Karpas-422 (cell line): Measurements from ENCODE around the gene F2R. TPM values are rescaled to one million over a fixed set of nuclear protein-coding genes. Genes with fewer than 3 reads are reported as not detected.
"Not testable (repeated sequence)": the region's sequence is repeated elsewhere in the genome, so short reads cannot be mapped to it uniquely, and the experiment has no call there.

ENCODE experiments used
- DNase-seq: peaks from one replicate; pipeline ENCODE4 v3.0.0-alpha.2; 2015
- H2AFZ ChIP-seq: fragments of 200-600 bp; sonication (generic); 2 replicates; pipeline ENCODE4 v1.6.1; 2014; ENCODE audit warnings: antibody characterized with exemption, low read length, mixed read lengths
- H3K27ac ChIP-seq: fragments of 200-600 bp; sonication (generic); 2 replicates; pipeline ENCODE4 v1.5.1; 2014; ENCODE audit warnings: mild to moderate bottlenecking, low read length, moderate library complexity
- H3K27me3 ChIP-seq: fragments of 200-600 bp; sonication (generic); 2 replicates; pipeline ENCODE4 v1.6.1; 2014; ENCODE audit warnings: low read length, mixed read lengths
- H3K36me3 ChIP-seq: fragments of 200-600 bp; sonication (generic); 2 replicates; pipeline ENCODE4 v1.6.1; 2014; ENCODE audit warnings: low read length, mixed read lengths; ENCODE audit not compliant: insufficient read depth
- H3K4me1 ChIP-seq: fragments of 200-600 bp; sonication (generic); 2 replicates; pipeline ENCODE4 v1.6.1; 2014; ENCODE audit warnings: mild to moderate bottlenecking, low read length, mixed read lengths
- H3K4me2 ChIP-seq: fragments of 200-600 bp; sonication (generic); 2 replicates; pipeline ENCODE4 v1.6.1; 2014; ENCODE audit warnings: low read length, low read depth, mild to moderate bottlenecking; ENCODE audit not compliant: poor library complexity, severe bottlenecking
- H3K4me3 ChIP-seq: fragments of 200-600 bp; sonication (generic); 2 replicates; pipeline ENCODE4 v1.5.1; 2014; ENCODE audit warnings: mild to moderate bottlenecking, antibody characterized with exemption, low read length, mixed read lengths
- H3K79me2 ChIP-seq: fragments of 200-600 bp; sonication (generic); 2 replicates; pipeline ENCODE4 v1.6.1; 2014; ENCODE audit warnings: mild to moderate bottlenecking, low read length, mixed read lengths
- H3K9ac ChIP-seq: fragments of 200-600 bp; sonication (generic); 2 replicates; pipeline ENCODE4 v1.6.0; 2014; ENCODE audit warnings: low read length
- H3K9me2 ChIP-seq: fragments of 200-600 bp; sonication (generic), shearing (Covaris generic); replicated peaks from 2 replicates; pipeline ENCODE4 v1.6.0; 2014; ENCODE audit warnings: mild to moderate bottlenecking, low read length, moderate library complexity; ENCODE audit not compliant: insufficient read depth
- H3K9me3 ChIP-seq: fragments of 300-700, 200-600 bp; sonication (generic); 2 replicates; pipeline ENCODE4 v1.6.1; 2014; ENCODE audit warnings: low read length, mixed read lengths
- H4K20me1 ChIP-seq: fragments of 200-600 bp; sonication (generic); 2 replicates; pipeline ENCODE4 v1.6.1; 2014; ENCODE audit warnings: mild to moderate bottlenecking, antibody characterized with exemption, low read length, low read depth; ENCODE audit not compliant: insufficient read depth
- total RNA-seq: library from RNA; depleted of rRNA; stranded (reverse); fragments of >200 nt; shearing (Covaris generic); gene quantifications from 2 replicates; pipeline ENCODE4 v1.2.3, GENCODE V29; 2014; ENCODE audit warnings: low replicate concordance

The F2R gene
- total RNA-seq, 1 experiment from 2014 or later: not detected

GRCh38 chr5:76746677-76747076 is 30.8 kb downstream of the F2R start:
- Histone ChIP-seq H2AFZ (no peak overlapping the region), H3K36me3 (no peaks in the 10 kb centered on the region), H3K79me2 (no peaks in the 10 kb centered on the region), H4K20me1 (no peaks in the 10 kb centered on the region), H3K9me2 (no peaks in the 10 kb centered on the region), H3K4me3 (no peak overlapping the region), H3K9me3 (no peaks in the 10 kb centered on the region), H3K27ac (no peak overlapping the region), H3K27me3 (no peaks in the 10 kb centered on the region), H3K4me1 (no peaks in the 10 kb centered on the region), H3K9ac (no peak overlapping the region), H3K4me2 (no peak overlapping the region)
- DNase-seq: no peak

- no peak for DNase-seq
- H3K9me2 ChIP-seq: no peaks in the 10 kb centered on the region
- H4K20me1 ChIP-seq: no peaks in the 10 kb centered on the region
- no peaks in the 10 kb centered on the region for H3K27me3 ChIP-seq
- no peak overlapping the region for H3K4me3 ChIP-seq
- H3K27ac ChIP-seq: no peak overlapping the region
- no peak overlapping the region for H3K4me2 ChIP-seq
- H3K9me3 ChIP-seq: no peaks in the 10 kb centered on the region
- H3K79me2 ChIP-seq: no peaks in the 10 kb centered on the region
- no peaks in the 10 kb centered on the region for H3K36me3 ChIP-seq
- H2AFZ ChIP-seq: no peak overlapping the region
- no peak overlapping the region for H3K9ac ChIP-seq
- H3K4me1 ChIP-seq: no peaks in the 10 kb centered on the region
These were observed 31.8 kb downstream of the F2R start for GRCh38 chr5:76747706-76748105.

DNA sequence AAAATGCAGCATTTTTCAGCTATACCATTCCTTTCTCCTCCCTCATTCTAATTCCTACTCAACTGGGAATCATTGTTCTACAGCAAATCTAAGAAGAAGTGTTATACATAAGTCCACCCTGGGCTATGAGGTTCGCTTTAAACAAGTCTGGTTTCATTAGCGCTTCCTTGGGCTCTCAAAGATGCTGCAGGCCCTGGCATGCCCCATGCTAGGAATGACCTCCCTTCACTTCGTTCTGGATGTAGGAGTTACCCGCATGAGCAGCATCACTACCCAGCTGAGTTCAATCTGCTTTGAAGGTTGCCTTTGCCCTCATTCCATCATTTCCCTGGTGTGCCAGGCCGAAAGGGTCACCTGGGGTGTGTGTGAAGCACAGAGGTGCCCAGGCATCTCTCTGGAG is 35.4 kb downstream of the F2R start:
- no peak overlapping the region for H2AFZ ChIP-seq
- no peaks in the 10 kb centered on the region for H4K20me1 ChIP-seq
- no peaks in the 10 kb centered on the region for H3K9me2 ChIP-seq
- H3K36me3 ChIP-seq: no peaks in the 10 kb centered on the region
- no peak overlapping the region for H3K4me3 ChIP-seq
- no peak overlapping the region for H3K9ac ChIP-seq
- H3K27me3 ChIP-seq: no peaks in the 10 kb centered on the region
- no peak overlapping the region for H3K4me2 ChIP-seq
- H3K79me2 ChIP-seq: no peaks in the 10 kb centered on the region
- no peaks in the 10 kb centered on the region for H3K9me3 ChIP-seq
- H3K4me1 ChIP-seq: no peaks in the 10 kb centered on the region
- DNase-seq: no peak
- no peak overlapping the region for H3K27ac ChIP-seq

DNA sequence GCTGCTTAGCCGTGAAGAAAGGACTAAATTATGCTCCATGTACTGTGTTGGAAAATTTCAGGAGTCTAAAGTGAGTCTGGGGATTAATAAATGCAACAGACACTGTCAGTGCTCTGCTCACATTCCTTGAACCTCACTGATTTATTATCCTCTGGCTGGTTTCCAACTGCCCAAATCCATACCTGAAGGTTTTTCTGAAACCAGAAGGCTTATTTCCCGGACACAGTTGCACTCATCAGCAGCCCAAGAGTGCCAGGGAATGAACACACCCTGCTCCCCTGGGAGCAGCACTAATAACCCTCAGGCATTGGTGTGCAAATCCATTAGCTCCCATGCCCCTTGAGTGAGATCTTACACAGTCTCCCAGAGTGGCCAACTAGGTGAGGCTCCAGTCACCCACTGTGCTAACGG is 38.7 kb downstream of the F2R start:
- no peaks in the 10 kb centered on the region for H3K4me1 ChIP-seq

DNA sequence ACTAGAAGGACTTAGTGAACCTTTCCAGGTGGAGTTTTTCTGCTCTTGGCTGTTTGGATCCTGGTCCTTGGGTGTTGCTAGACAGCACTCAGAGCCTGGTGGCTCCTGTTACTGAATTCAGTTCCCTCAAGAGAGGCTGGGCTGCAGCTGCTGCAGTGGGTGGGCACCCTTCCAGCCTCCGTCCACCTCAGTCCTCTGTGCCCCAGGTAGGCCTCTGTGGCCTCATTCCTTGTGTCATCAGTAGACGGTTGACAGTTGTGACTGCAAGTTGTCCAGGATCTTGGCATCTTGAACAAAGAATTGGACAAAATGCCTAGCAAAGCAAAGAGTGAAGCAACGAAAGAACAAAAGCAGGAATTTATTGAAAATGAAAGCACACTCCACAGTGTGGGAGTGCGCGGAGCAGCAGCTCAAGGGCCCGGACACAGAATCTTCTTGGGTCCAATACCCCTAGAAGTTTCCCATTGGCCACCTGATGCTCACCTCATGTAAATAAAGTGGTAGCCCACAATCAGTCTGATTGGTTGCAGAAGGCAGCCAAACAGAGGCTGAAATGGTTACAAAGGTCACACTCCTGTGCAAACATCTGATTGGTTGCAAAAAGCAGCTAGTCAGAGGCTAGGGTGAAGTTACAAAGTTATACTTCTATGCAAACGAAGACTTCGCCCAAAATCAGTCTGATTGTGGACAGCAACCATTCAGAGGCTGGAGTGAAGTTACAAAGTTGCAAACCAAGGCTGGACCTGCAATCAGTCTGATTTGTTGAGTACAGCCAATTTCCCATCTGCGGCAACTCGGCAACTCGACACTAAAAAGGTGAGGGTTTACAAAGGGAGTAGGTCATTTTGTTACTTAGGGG is 40.1 kb downstream of the F2R start:
- Histone ChIP-seq H4K20me1 (no peaks in the 10 kb centered on the region), H3K27me3 (no peaks in the 10 kb centered on the region), H3K9ac (no peak overlapping the region), H3K9me2 (no peaks in the 10 kb centered on the region), H3K4me1 (no peaks in the 10 kb centered on the region), H3K36me3 (no peaks in the 10 kb centered on the region), H3K9me3 (no peaks in the 10 kb centered on the region), H3K4me2 (no peak overlapping the region), H3K4me3 (no peak overlapping the region), H3K79me2 (no peaks in the 10 kb centered on the region), H2AFZ (no peak overlapping the region), H3K27ac (no peak overlapping the region)
- no peak for DNase-seq

More for the DNA sequence above, 38.7 kb downstream of the F2R start:
- DNase-seq: no peak
- Histone ChIP-seq H3K27me3 (no peaks in the 10 kb centered on the region), H3K4me3 (no peak overlapping the region), H2AFZ (no peak overlapping the region), H4K20me1 (no peaks in the 10 kb centered on the region), H3K27ac (no peak overlapping the region), H3K79me2 (no peaks in the 10 kb centered on the region), H3K4me2 (no peak overlapping the region), H3K36me3 (no peaks in the 10 kb centered on the region), H3K9me2 (no peaks in the 10 kb centered on the region), H3K9ac (no peak overlapping the region), H3K9me3 (no peaks in the 10 kb centered on the region)

GRCh38 chr5:76757049-76757448 is 41.1 kb downstream of the F2R start:
- Histone ChIP-seq H3K4me1 (no peaks in the 10 kb centered on the region), H3K4me2 (no peak overlapping the region), H2AFZ (no peak overlapping the region), H3K4me3 (no peak overlapping the region), H3K79me2 (no peaks in the 10 kb centered on the region), H3K27me3 (no peaks in the 10 kb centered on the region), H3K36me3 (no peaks in the 10 kb centered on the region), H4K20me1 (no peaks in the 10 kb centered on the region), H3K9ac (no peak overlapping the region), H3K27ac (no peak overlapping the region), H3K9me3 (no peaks in the 10 kb centered on the region), H3K9me2 (no peaks in the 10 kb centered on the region)
- DNase-seq: no peak

GRCh38 chr5:76761118-76761517 is 45.2 kb downstream of the F2R start:
- not testable (repeated sequence) for H3K4me2 ChIP-seq, DNase-seq, H2AFZ ChIP-seq, H3K27ac ChIP-seq, H3K9me2 ChIP-seq, H3K4me3 ChIP-seq, H4K20me1 ChIP-seq, H3K36me3 ChIP-seq, H3K79me2 ChIP-seq, H3K4me1 ChIP-seq, H3K9ac ChIP-seq, H3K9me3 ChIP-seq, H3K27me3 ChIP-seq

- DNase-seq: no peak
- H3K27me3 ChIP-seq: no peaks in the 10 kb centered on the region
- 0 out of 2 replicates have a peak, but pooled peaks cover 3% of the 10 kb centered on the region for H3K9me3 ChIP-seq
- no peak overlapping the region for H2AFZ ChIP-seq
- H3K4me2 ChIP-seq: no peak overlapping the region
- H3K36me3 ChIP-seq: no peaks in the 10 kb centered on the region
- H3K4me3 ChIP-seq: no peak overlapping the region
- H3K9me2 ChIP-seq: no peaks in the 10 kb centered on the region
- no peak overlapping the region for H3K9ac ChIP-seq
- no peak overlapping the region for H3K27ac ChIP-seq
- no peaks in the 10 kb centered on the region for H4K20me1 ChIP-seq
- no peaks in the 10 kb centered on the region for H3K79me2 ChIP-seq
- no peaks in the 10 kb centered on the region for H3K4me1 ChIP-seq
These were observed 46.6 kb downstream of the F2R start for GRCh38 chr5:76762484-76762883.
